ENCODE results near the gene ZNF879.

Gene ZNF879

DNA sequence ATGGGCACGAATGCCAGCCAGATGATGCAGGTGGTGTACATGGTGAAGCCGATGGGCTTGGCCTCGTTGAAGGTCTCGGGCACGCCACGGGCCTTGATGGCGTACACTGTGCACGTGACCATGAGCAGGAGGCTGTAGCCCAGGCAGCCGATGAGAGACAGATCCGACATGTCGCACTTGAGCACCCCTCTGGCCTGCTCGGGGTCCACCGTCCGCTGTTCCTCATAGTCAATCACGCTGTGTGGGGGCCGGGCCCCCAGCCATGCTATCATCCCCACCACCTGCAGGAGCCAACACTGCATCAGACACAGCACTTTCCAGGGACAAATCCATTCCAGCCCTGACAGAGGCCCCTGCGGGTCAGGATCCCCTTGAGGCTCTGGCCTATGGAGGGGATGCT, 40.7 kb upstream of the ZNF879 start (continued):
- TF ChIP-seq, protein P1, sequence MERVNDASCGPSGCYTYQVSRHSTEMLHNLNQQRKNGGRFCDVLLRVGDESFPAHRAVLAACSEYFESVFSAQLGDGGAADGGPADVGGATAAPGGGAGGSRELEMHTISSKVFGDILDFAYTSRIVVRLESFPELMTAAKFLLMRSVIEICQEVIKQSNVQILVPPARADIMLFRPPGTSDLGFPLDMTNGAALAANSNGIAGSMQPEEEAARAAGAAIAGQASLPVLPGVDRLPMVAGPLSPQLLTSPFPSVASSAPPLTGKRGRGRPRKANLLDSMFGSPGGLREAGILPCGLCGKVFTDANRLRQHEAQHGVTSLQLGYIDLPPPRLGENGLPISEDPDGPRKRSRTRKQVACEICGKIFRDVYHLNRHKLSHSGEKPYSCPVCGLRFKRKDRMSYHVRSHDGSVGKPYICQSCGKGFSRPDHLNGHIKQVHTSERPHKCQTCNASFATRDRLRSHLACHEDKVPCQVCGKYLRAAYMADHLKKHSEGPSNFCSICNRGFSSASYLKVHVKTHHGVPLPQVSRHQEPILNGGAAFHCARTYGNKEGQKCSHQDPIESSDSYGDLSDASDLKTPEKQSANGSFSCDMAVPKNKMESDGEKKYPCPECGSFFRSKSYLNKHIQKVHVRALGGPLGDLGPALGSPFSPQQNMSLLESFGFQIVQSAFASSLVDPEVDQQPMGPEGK (tag by site-specific recombination; IDR thresholded peaks at IDR 0.05) = no peak

DNA sequence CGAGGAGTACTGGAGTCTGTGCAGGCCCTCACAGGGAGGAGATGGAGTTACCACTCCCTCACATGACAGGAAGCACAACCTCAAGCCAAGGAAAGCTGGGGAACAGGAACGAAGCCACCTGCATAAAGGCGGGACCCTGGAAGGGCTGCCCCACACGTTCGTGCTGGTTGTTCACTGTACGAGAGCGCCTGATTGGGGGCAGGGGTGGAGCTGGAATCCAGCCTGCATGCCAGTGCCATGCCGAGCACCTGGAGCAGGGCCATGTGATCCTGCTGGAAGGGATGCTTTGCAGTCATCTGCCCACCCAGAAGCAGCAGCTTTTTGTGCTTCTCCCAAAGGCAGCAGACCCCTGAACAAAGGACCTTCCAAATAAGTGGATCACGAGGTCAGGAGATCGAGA, 39.9 kb upstream of the ZNF879 start:
- ChIA-PET POLR2A (no interaction called here), CTCF (interaction anchor here (0.7 kb wide), 1 partner anchor 42 kb away, joined by 3 read pairs; no protein-coding TSS in a partner anchor)
- TF ChIP-seq ZNF404 (tag by site-specific recombination; IDR thresholded peaks at IDR 0.05) = no peak
- no peak for TF ChIP-seq ZFP37 (tag by site-specific recombination; IDR thresholded peaks at IDR 0.05)
- TF ChIP-seq KLF1 (tag by site-specific recombination; IDR thresholded peaks at IDR 0.05) = no peak
- no peak for TF ChIP-seq ZNF747 (tag by site-specific recombination; IDR thresholded peaks at IDR 0.05)
- no peak for TF ChIP-seq ZSCAN16 (tag by site-specific recombination; IDR thresholded peaks at IDR 0.05)
- TF ChIP-seq ZFHX2 (tag by site-specific recombination; conservative IDR thresholded peaks at IDR 0.05) = no peak
- TF ChIP-seq ATF2 (tag by site-specific recombination; IDR thresholded peaks at IDR 0.05; ENCODE audit: low read depth) = no peak
- no peak for TF ChIP-seq ZNF529 (tag by site-specific recombination; IDR thresholded peaks at IDR 0.05; ENCODE audit: insufficient replicate concordance)
- no peak for TF ChIP-seq ZNF169 (tag by site-specific recombination; IDR thresholded peaks at IDR 0.05)
- TF ChIP-seq ZNF398 (tag by site-specific recombination; IDR thresholded peaks at IDR 0.05) = no peak
- TF ChIP-seq ZNF23 (tag by site-specific recombination; IDR thresholded peaks at IDR 0.05; ENCODE audit: borderline replicate concordance) = no peak
- no peak for TF ChIP-seq ZNF155 (tag by site-specific recombination; IDR thresholded peaks at IDR 0.05)
- no peak for TF ChIP-seq PRDM4 (tag by site-specific recombination; IDR thresholded peaks at IDR 0.05)
- no peak for TF ChIP-seq ZBTB17 (tag by site-specific recombination; IDR thresholded peaks at IDR 0.05)
- no peak for TF ChIP-seq ZNF211 (tag by site-specific recombination; IDR thresholded peaks at IDR 0.05; ENCODE audit: low read depth)
- no peak for TF ChIP-seq ZNF629 (tag by site-specific recombination; IDR thresholded peaks at IDR 0.05)
- TF ChIP-seq ZBTB21 (tag by site-specific recombination; IDR thresholded peaks at IDR 0.05) = no peak
- no peaks in the 10 kb centered on the region for H3K4me1 ChIP-seq (ENCODE audit: control insufficient read depth, insufficient read depth, low read length)
- H3K9me3 ChIP-seq (ENCODE audit: control insufficient read depth, insufficient read depth, low read depth, low read length) = no peaks in the 10 kb centered on the region
- H3K4me3 ChIP-seq (ENCODE audit: low read depth, low read length) = no peak overlapping the region
- H3K27ac ChIP-seq (ENCODE audit: extremely low read depth, low read depth, low read length) = no peak overlapping the region
- H3K36me3 ChIP-seq (ENCODE audit: control insufficient read depth in 2 of 2, insufficient read depth in 1 of 2, low read length in 2 of 2) = no peaks in the 10 kb centered on the region

All from HEK293 (cell line).